Measurements from ENCODE around the gene DPP6.

- TF ChIP-seq RXRA (IDR thresholded peaks at IDR 0.05; ENCODE audit: borderline replicate concordance, low read depth) (no peak), NRF1 (IDR thresholded peaks at IDR 0.05; ENCODE audit: low read depth, low read length) (no peak), CTCF (IDR thresholded peaks at IDR 0.05) (no peak), EP300 (IDR thresholded peaks at IDR 0.05; ENCODE audit: borderline replicate concordance in 1 of 2, low read depth in 1 of 2, low read length in 1 of 2) (no peak), POLR2AphosphoS5 (IDR thresholded peaks at IDR 0.05; ENCODE audit: low read depth, low read length) (no peak), TAF1 (IDR thresholded peaks at IDR 0.05; ENCODE audit: borderline replicate concordance, low read depth, low read length) (no peak), REST (IDR thresholded peaks at IDR 0.05; ENCODE audit: low read depth, low read length) (no peak), MXI1 (IDR thresholded peaks at IDR 0.05; ENCODE audit: low read depth, low read length) (no peak), RAD21 (IDR thresholded peaks at IDR 0.05; ENCODE audit: low read length) (no peak), YY1 (IDR thresholded peaks at IDR 0.05; ENCODE audit: low read depth) (no peak), ZBTB33 (IDR thresholded peaks at IDR 0.05; ENCODE audit: borderline replicate concordance, low read depth) (no peak), RFX5 (IDR thresholded peaks at IDR 0.05; ENCODE audit: low read length) (no peak)
Measured at GRCh38 chr7:154437234-154437633, 385.0 kb downstream of the DPP6 start.
